Astrocyte (in vitro differentiated cells and primary cell): Measurements from ENCODE around the gene SCGB3A1. TPM values are rescaled to one million over a fixed set of nuclear protein-coding genes. Genes with fewer than 3 reads are reported as not detected.

ENCODE experiments used
- DNase-seq: peaks from one replicate; pipeline ENCODE4 v3.0.0-alpha.2; 2010; ENCODE audit warnings: low read depth
- FAIRE-seq: peaks from 2 replicates; lab custom pipeline; 2011; peaks lifted over from hg19 to GRCh38; lab: Jason Lieb, UNC
- H2AFZ ChIP-seq: 2 replicates; pipeline ENCODE4 v1.6.0; 2012; ENCODE audit warnings: low read depth, low read length, inconsistent platforms
- H3K27ac ChIP-seq: 2 replicates; pipeline ENCODE4 v1.5.1; 2011; ENCODE audit warnings: low read depth, low read length, inconsistent platforms
- H3K27me3 ChIP-seq: 2 replicates; pipeline ENCODE4 v1.6.0; 2011; ENCODE audit warnings: low read length, inconsistent platforms; ENCODE audit not compliant: insufficient read depth
- H3K36me3 ChIP-seq: 2 replicates; pipeline ENCODE4 v1.5.1; 2011; ENCODE audit warnings: low read length, inconsistent platforms; ENCODE audit not compliant: insufficient read depth
- H3K4me1 ChIP-seq: 2 replicates; pipeline ENCODE4 v1.5.1; 2011; ENCODE audit warnings: low read length, inconsistent platforms; ENCODE audit not compliant: insufficient read depth
- H3K4me2 ChIP-seq: 2 replicates; pipeline ENCODE4 v1.6.0; 2012; ENCODE audit warnings: low read length, inconsistent platforms
- H3K4me3 ChIP-seq: 2 replicates; pipeline ENCODE4 v1.5.1; 2011; ENCODE audit warnings: low read depth, mild to moderate bottlenecking, low read length, inconsistent platforms; ENCODE audit not compliant: insufficient read depth
- H3K79me2 ChIP-seq: 2 replicates; pipeline ENCODE4 v1.6.0; 2012; ENCODE audit warnings: mild to moderate bottlenecking, low read length, inconsistent platforms; ENCODE audit not compliant: insufficient read depth
- H3K9ac ChIP-seq: 2 replicates; pipeline ENCODE4 v1.6.0; 2012; ENCODE audit warnings: mild to moderate bottlenecking, low read length, inconsistent platforms
- H3K9me3 ChIP-seq: 2 replicates; pipeline ENCODE4 v1.5.1; 2012; ENCODE audit warnings: low read depth, mild to moderate bottlenecking, low read length, inconsistent platforms; ENCODE audit not compliant: insufficient read depth
- H4K20me1 ChIP-seq: 2 replicates; pipeline ENCODE4 v1.6.0; 2012; ENCODE audit warnings: low read length, inconsistent platforms; ENCODE audit not compliant: insufficient read depth
- H3K27ac Mint-ChIP-seq: one replicate; pipeline ENCODE4 v1.8.0; 2021; ENCODE audit warnings: mild to moderate bottlenecking, mixed read lengths; ENCODE audit not compliant: unreplicated experiment
- H3K27me3 Mint-ChIP-seq: one replicate; pipeline ENCODE4 v1.8.0; 2021; ENCODE audit warnings: low read depth, mixed read lengths; ENCODE audit not compliant: unreplicated experiment
- H3K36me3 Mint-ChIP-seq: one replicate; pipeline ENCODE4 v1.8.0; 2021; ENCODE audit warnings: low read depth, mixed read lengths; ENCODE audit not compliant: unreplicated experiment
- H3K4me1 Mint-ChIP-seq: one replicate; pipeline ENCODE4 v1.8.0; 2021; ENCODE audit warnings: low read depth, mixed read lengths; ENCODE audit not compliant: unreplicated experiment
- H3K4me3 Mint-ChIP-seq: one replicate; pipeline ENCODE4 v1.8.0; 2021; ENCODE audit warnings: mild to moderate bottlenecking, moderate library complexity, mixed read lengths; ENCODE audit not compliant: unreplicated experiment
- H3K9me3 Mint-ChIP-seq: one replicate; pipeline ENCODE4 v1.8.0; 2021; ENCODE audit warnings: mild to moderate bottlenecking, mixed read lengths; ENCODE audit not compliant: unreplicated experiment
- CTCF ChIP-seq: IDR thresholded peaks from 2 replicates; pipeline ENCODE4 v1.5.1; 2011; ENCODE audit warnings: low read depth, mild to moderate bottlenecking, inconsistent platforms, low read length, moderate library complexity; ENCODE audit not compliant: insufficient read depth
- EZH2 ChIP-seq: IDR thresholded peaks from 2 replicates; pipeline ENCODE4 v1.6.1; 2012; ENCODE audit warnings: mild to moderate bottlenecking, low read length, inconsistent platforms; ENCODE audit not compliant: insufficient read depth
- total RNA-seq: library from RNA; stranded (reverse); gene quantifications from 2 replicates; pipeline ENCODE4 v1.2.1, GENCODE V29; 2021

The SCGB3A1 gene
- total RNA-seq, 1 donor from 2014 or later: not detected

- no peak overlapping the region for H3K4me3 ChIP-seq
- no peak overlapping the region for H2AFZ ChIP-seq
- no peaks in the 10 kb centered on the region for H3K36me3 ChIP-seq
- DNase-seq (no peak), FAIRE-seq (no peak)
- H4K20me1 ChIP-seq: no peaks in the 10 kb centered on the region
- TF ChIP-seq EZH2 (no peak), CTCF (no peak)
- no peak overlapping the region for H3K9ac ChIP-seq
- H3K79me2 ChIP-seq: no peaks in the 10 kb centered on the region
- H3K27me3 ChIP-seq: no peaks in the 10 kb centered on the region
- no peak overlapping the region for H3K4me2 ChIP-seq
- Mint-ChIP-seq H3K36me3 (peaks cover 1% of the 10 kb centered on the region), H3K27me3 (peaks cover 30% of the 10 kb centered on the region), H3K4me1 (peaks cover 5% of the 10 kb centered on the region), H3K27ac (no peak overlapping the region), H3K4me3 (no peak overlapping the region), H3K9me3 (no peaks in the 10 kb centered on the region)
- no peaks in the 10 kb centered on the region for H3K4me1 ChIP-seq
- no peak overlapping the region for H3K27ac ChIP-seq
- no peaks in the 10 kb centered on the region for H3K9me3 ChIP-seq
These were observed 16.7 kb upstream of the SCGB3A1 start for GRCh38 chr5:180607861-180608571.

DNA sequence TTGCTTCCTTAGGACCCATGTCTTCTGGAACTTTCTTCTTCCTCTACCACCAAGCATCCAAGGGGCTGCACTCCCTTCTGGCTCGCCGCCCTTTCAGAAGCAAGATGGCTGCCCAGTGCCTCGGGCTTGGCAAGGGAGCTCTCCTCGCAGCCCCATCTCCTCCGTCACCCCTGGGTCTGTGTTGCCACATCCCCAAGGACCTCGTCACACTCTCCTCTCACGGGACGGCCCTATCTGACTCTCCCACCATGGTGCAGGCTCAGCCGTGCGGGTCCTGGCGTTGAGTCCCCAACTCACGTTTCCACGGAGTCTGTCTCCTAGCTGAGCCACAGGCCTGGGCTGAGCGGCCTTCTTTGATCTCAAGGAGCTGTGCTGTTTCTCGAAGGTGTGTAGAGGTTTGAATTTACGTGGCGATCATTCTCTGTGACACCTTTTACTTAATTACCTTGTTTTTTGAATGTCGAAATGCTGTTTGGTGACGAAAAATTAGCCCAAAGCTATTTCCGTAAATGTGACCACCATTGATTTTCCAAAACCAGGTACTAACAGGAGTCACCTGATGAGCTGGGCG is 15.0 kb upstream of the SCGB3A1 start:
- Mint-ChIP-seq H3K36me3 (peaks cover 1% of the 10 kb centered on the region), H3K9me3 (no peaks in the 10 kb centered on the region), H3K27ac (no peak overlapping the region), H3K4me3 (no peak overlapping the region), H3K27me3 (peaks cover 24% of the 10 kb centered on the region), H3K4me1 (peaks cover 5% of the 10 kb centered on the region)
- no peak for FAIRE-seq
- no peaks in the 10 kb centered on the region for H3K4me1 ChIP-seq
- DNase-seq: no peak
- no peaks in the 10 kb centered on the region for H4K20me1 ChIP-seq
- H3K9me3 ChIP-seq: no peaks in the 10 kb centered on the region
- no peaks in the 10 kb centered on the region for H3K36me3 ChIP-seq
- H3K27me3 ChIP-seq: no peaks in the 10 kb centered on the region
- no peak overlapping the region for H3K9ac ChIP-seq
- no peak overlapping the region for H3K4me3 ChIP-seq
- H3K4me2 ChIP-seq: no peak overlapping the region
- no peaks in the 10 kb centered on the region for H3K79me2 ChIP-seq
- no peak overlapping the region for H3K27ac ChIP-seq
- H2AFZ ChIP-seq: no peak overlapping the region
- TF ChIP-seq CTCF: no peak
- no peak for TF ChIP-seq EZH2
